Adrenal gland (tissue), 12 donors: ENCODE measurements around the gene RGS7. TPM values are rescaled to one million over a fixed set of nuclear protein-coding genes. Genes with fewer than 3 reads are reported as not detected.

ENCODE experiments used
- DNase-seq, 7 donors: peaks; one replicate each; pipeline ENCODE4 v3.0.0-alpha.2; 2019 to 2020
- H3K27ac ChIP-seq, 5 donors: fragments of 200-600 bp; sonication (generic) in 4 of 5; 1 replicate in 3 of 5; 2 replicates in 2 of 5; pipeline versions ENCODE4 v1.5.1 to v1.8.0; 2016 to 2020; ENCODE audit warnings: mild to moderate bottlenecking in 1 of 5
- H3K27me3 ChIP-seq: fragments of 200-600 bp; 2 replicates; pipeline ENCODE4 v1.8.0; 2021
- H3K36me3 ChIP-seq, 2 donors: fragments of 200-600 bp; replicated peaks in 1 of 2; 1 replicate in 1 of 2; 2 replicates in 1 of 2; pipeline versions ENCODE4 v1.5.1 to v1.8.0; 2018 to 2022
- H3K4me1 ChIP-seq, 2 donors: fragments of 200-600 bp; replicated peaks in 1 of 2; 1 replicate in 1 of 2; 2 replicates in 1 of 2; pipeline versions ENCODE4 v1.5.1 to v1.8.0; 2018 to 2021
- H3K4me3 ChIP-seq, 4 donors: fragments of 200-600 bp; sonication (generic) in 3 of 4; one replicate each; pipeline ENCODE4 v1.5.1; 2016 to 2018
- H3K9me3 ChIP-seq, 3 donors: fragments of 200-600 bp; sonication (generic) in 1 of 3; replicated peaks in 1 of 3; 1 replicate in 2 of 3; 2 replicates in 1 of 3; pipeline versions ENCODE4 v1.5.1 to v1.8.0; 2016 to 2021
- POLR2A ChIP-seq, 2 donors: fragments of 450-650 bp; IDR thresholded peaks; one replicate each; pipeline ENCODE4 v1.6.1; 2017; ENCODE audit warnings: antibody characterized with exemption in 2 of 2, mild to moderate bottlenecking in 2 of 2, moderate library complexity in 1 of 2
- WGBS, 4 donors: extraction: QIAGEN DNeasy Blood & Tissue Kit in 2 of 4; methylation state at CpG; one replicate each; pipeline versions ENCODE4 v1.1.5 to v1.1.7; 2013 to 2017; 5-methylcytosine and 5-hydroxymethylcytosine counted together
- intact Hi-C, 2 donors: fragments of 100-400 bp; cut with DNase I; formaldehyde crosslinking; loops; one replicate each; pipeline versions ENCODE4 v1.14.1 to v1.15.0; 2022 to 2023
- polyA plus RNA-seq, 3 donors: library from polyadenylated mRNA; stranded (reverse); fragments of 200-250 nt in 2 of 3; fragments of 350-450 nt in 1 of 3; fragmentation: Illumina TruSeq in 1 of 3; extraction: RNeasy Lipid Tissue Mini Kit (QIAGEN cat#74804) in 1 of 3; gene quantifications; one replicate each; pipeline ENCODE4 v1.2.3, GENCODE V29; 2013 to 2014
- total RNA-seq, 9 donors: library from RNA; depleted of rRNA in 4 of 9; stranded (reverse); fragments of >200 nt in 4 of 9; fragments of 120-200 nt in 1 of 9; fragmentation: NEBNext Ultra II Directional in 1 of 9; extraction: Animal tissue kit (Norgen Biotek cat#: 25700) in 1 of 9; gene quantifications; one replicate each; pipeline versions ENCODE4 v1.1.0 to v1.2.4, GENCODE V29; 2013 to 2023
- TF ChIP-seq, protein P1 (sequence below), 6 experiments: fragments of 450-650 bp in 4 of 6; fragments of 200-600 bp in 2 of 6; sonication (generic) in 1 of 6; IDR thresholded peaks; 1 replicate in 5 of 6; 2 replicates in 1 of 6; pipeline versions ENCODE4 v1.5.1 to v1.8.0; 2016 to 2021; ENCODE audit warnings: antibody characterized with exemption in 6 of 6, mild to moderate bottlenecking in 2 of 6, moderate library complexity in 1 of 6
- donor health status: healthy with polysubstance abuse.
- donor health status: Bipolar disorder and iron deficiency.
- donor health status: DM: yes; HTN: yes; CAD: no.
- donor health status: DM: no; HTN: no; CAD: no.
- donor health status: DM: no; HTN: no; CAD: no.
- donor health status: DM: yes; HTN: yes; CAD: no.

RGS7 gene
- total and polyA plus RNA-seq, 12 donors: 1.1 to 6.1 (median 3.0) TPM

DNA sequence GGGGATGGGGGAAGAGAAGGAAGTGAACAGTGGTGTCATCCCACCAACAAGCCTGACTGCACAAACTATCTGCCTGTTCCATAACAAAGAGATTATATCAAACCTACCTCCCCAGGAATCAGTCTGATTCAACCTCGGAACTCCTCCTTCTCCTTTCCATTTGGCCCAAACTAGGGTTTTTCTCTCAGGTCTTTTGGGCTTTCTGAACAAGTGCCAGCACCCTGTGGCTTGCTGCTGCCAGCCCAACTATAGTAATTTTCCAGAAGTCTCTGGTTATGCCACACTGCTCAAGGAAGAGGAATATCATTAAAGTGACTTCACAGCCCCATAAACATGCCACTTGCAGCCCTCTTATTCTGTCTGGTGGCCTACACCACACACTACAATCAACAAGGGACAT is 70.5 kb downstream of the RGS7 start:
- intact Hi-C loops: no loop called here
- Histone ChIP-seq H3K4me1 (no peaks in the 10 kb centered on the region), H3K4me3 (no peak overlapping the region), H3K36me3 (no peaks in the 10 kb centered on the region), H3K9me3 (no peaks in the 10 kb centered on the region), H3K27me3 (no peaks in the 10 kb centered on the region), H3K27ac (no peak overlapping the region)
- WGBS, 4 donors: 64 to 90% (median 82%) methylated on average over 1 of the region's 1 CpG
- no peak for DNase-seq
- TF ChIP-seq, protein P1, sequence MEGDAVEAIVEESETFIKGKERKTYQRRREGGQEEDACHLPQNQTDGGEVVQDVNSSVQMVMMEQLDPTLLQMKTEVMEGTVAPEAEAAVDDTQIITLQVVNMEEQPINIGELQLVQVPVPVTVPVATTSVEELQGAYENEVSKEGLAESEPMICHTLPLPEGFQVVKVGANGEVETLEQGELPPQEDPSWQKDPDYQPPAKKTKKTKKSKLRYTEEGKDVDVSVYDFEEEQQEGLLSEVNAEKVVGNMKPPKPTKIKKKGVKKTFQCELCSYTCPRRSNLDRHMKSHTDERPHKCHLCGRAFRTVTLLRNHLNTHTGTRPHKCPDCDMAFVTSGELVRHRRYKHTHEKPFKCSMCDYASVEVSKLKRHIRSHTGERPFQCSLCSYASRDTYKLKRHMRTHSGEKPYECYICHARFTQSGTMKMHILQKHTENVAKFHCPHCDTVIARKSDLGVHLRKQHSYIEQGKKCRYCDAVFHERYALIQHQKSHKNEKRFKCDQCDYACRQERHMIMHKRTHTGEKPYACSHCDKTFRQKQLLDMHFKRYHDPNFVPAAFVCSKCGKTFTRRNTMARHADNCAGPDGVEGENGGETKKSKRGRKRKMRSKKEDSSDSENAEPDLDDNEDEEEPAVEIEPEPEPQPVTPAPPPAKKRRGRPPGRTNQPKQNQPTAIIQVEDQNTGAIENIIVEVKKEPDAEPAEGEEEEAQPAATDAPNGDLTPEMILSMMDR (IDR thresholded peaks at IDR 0.05): no peak
- TF ChIP-seq POLR2A (IDR thresholded peaks at IDR 0.05): no peak

DNA sequence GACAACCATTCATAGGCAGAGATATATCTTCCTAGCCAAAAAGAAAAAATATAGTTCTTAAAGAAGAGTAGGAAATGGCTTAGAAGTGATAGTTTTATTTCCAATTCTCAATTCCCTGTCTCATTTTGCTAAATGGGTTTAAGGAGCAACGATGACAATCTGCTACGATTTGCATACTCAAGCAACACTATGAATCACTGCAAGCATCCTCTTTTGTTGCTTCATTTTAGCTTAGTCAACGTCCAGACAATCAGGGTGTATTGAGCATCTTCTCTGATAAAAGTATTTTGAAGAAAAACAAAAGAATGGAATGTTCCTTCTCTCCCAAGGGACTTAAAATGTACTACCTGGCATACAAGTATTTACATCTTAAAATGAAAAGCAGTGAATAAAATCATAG is 80.6 kb downstream of the RGS7 start:
- H3K27ac ChIP-seq: no peak overlapping the region
- WGBS, 4 donors: 63 to 74% (median 66%) methylated on average over 3 of the region's 3 CpGs
- no peak overlapping the region for H3K4me3 ChIP-seq
- no peak for TF ChIP-seq POLR2A (IDR thresholded peaks at IDR 0.05)
- TF ChIP-seq, protein P1 (IDR thresholded peaks at IDR 0.05): no peak
- H3K9me3 ChIP-seq: peaks cover 0 to 6% (median 0%) of the 10 kb centered on the region in 3 donors
- intact Hi-C loops: no loop called here
- H3K4me1 ChIP-seq: no peaks in the 10 kb centered on the region
- no peaks in the 10 kb centered on the region for H3K27me3 ChIP-seq
- H3K36me3 ChIP-seq: no peaks in the 10 kb centered on the region
- no peak for DNase-seq

DNA sequence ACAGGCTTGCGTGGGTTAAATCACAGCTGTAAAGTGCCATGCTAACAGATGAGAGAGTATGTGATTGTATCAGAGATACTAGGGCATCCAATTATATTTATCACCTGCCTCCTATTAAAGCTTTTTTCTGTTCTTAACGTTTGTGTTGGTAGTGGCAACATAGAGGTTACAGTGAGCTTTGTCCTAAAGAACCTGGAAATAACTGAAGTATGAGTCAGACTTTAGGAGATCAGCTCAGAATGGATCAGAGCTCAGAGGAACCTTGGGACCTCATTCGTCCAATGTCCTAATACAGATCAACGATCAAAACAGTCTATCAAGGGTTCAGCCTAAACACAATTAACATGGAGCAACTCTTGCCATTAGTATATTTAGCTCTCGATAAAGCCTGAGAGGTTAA is 81.0 kb downstream of the RGS7 start:
- H3K4me3 ChIP-seq: no peak overlapping the region
- no peak overlapping the region for H3K27ac ChIP-seq
- no peaks in the 10 kb centered on the region for H3K27me3 ChIP-seq
- 39 to 63% (median 60%) methylated on average over 5 of the region's 5 CpGs for WGBS, 4 donors
- no peaks in the 10 kb centered on the region for H3K4me1 ChIP-seq
- no peak for DNase-seq
- TF ChIP-seq POLR2A (IDR thresholded peaks at IDR 0.05): no peak
- TF ChIP-seq, protein P1 (IDR thresholded peaks at IDR 0.05): no peak
- intact Hi-C loops: no loop called here
- H3K36me3 ChIP-seq: no peaks in the 10 kb centered on the region
- peaks cover 0 to 6% (median 0%) of the 10 kb centered on the region in 3 donors for H3K9me3 ChIP-seq

DNA sequence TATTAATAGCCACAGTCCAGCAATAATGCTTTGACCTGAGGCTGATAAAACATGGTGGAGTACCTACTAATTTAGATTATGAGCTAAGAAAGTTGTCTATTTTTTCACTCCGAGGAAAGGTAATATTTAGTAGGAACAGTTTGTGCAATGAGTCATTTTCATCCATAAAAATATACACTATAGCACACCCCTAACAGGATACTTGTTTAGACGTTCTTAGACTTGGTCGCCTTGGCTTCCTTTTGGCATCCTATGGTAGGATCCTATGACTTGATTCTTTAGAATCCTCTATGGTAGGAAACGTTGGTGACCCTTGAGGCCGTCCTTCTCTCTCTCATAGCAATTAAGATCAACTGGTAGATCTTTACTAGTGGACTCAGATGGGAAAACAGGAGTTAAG is 81.8 kb downstream of the RGS7 start:
- Histone ChIP-seq H3K9me3 (peaks cover 0 to 6% (median 0%) of the 10 kb centered on the region in 3 donors), H3K4me1 (no peaks in the 10 kb centered on the region)

More for the DNA sequence above, 81.8 kb downstream of the RGS7 start:
- Histone ChIP-seq H3K36me3 (no peaks in the 10 kb centered on the region), H3K4me3 (no peak overlapping the region), H3K27ac (no peak overlapping the region), H3K27me3 (no peaks in the 10 kb centered on the region)
- intact Hi-C loops: no loop called here
- TF ChIP-seq POLR2A (IDR thresholded peaks at IDR 0.05): no peak
- TF ChIP-seq, protein P1 (IDR thresholded peaks at IDR 0.05): no peak
- WGBS, 4 donors: 70 to 83% (median 78%) methylated on average over 5 of the region's 5 CpGs
- no peak for DNase-seq
